ENCODE measurements around the gene SEPTIN1.

SEPTIN1 gene

DNA sequence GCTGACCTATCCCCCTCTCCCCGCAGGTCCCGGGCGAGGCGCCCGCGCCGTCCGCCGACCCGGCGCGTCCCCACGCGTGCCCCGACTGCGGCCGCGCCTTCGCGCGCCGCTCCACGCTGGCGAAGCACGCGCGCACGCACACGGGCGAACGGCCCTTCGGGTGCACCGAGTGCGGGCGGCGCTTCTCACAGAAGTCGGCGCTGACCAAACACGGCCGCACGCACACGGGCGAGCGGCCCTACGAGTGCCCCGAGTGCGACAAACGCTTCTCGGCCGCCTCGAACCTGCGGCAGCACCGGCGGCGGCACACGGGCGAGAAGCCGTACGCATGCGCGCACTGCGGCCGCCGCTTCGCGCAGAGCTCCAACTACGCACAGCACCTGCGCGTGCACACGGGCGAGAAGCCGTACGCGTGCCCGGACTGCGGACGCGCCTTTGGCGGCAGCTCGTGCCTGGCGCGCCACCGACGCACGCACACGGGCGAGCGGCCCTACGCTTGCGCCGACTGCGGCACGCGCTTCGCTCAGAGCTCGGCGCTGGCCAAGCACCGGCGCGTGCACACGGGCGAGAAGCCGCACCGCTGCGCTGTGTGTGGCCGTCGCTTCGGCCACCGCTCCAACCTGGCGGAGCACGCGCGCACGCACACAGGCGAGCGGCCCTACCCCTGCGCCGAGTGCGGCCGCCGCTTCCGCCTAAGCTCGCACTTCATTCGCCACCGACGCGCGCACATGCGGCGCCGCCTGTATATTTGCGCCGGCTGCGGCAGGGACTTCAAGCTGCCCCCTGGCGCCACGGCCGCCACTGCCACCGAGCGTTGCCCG is 35.4 kb upstream of the SEPTIN1 start (continued):
- TF ChIP-seq ZNF792 (tag by site-specific recombination; IDR thresholded peaks at IDR 0.05), result peak; percentile 100
- TF ChIP-seq, protein P1, sequence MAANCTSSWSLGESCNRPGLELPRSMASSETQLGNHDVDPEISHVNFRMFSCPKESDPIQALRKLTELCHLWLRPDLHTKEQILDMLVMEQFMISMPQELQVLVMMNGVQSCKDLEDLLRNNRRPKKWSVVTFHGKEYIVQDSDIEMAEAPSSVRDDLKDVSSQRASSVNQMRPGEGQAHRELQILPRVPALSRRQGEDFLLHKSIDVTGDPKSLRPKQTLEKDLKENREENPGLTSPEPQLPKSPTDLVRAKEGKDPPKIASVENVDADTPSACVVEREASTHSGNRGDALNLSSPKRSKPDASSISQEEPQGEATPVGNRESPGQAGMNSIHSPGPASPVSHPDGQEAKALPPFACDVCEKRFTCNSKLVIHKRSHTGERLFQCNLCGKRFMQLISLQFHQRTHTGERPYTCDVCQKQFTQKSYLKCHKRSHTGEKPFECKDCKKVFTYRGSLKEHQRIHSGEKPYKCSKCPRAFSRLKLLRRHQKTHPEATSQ (tag by site-specific recombination; IDR thresholded peaks at IDR 0.05), result peak; percentile 96
- TF ChIP-seq GLIS1 (tag by site-specific recombination; IDR thresholded peaks at IDR 0.05), result peak; percentile 82
- peak; percentile 14; the same call in 1 of the 2 replicates for TF ChIP-seq KLF10 (tag by site-specific recombination; IDR thresholded peaks at IDR 0.05)
- peak; percentile 91 for TF ChIP-seq ZSCAN30 (tag by site-specific recombination; IDR thresholded peaks at IDR 0.05)
- TF ChIP-seq ZBTB7A (tag by site-specific recombination; IDR thresholded peaks at IDR 0.05; ENCODE audit: low read depth), result no peak
- no peak for TF ChIP-seq SCRT1 (tag by site-specific recombination; IDR thresholded peaks at IDR 0.05; ENCODE audit: borderline replicate concordance)
- TF ChIP-seq, protein P2, sequence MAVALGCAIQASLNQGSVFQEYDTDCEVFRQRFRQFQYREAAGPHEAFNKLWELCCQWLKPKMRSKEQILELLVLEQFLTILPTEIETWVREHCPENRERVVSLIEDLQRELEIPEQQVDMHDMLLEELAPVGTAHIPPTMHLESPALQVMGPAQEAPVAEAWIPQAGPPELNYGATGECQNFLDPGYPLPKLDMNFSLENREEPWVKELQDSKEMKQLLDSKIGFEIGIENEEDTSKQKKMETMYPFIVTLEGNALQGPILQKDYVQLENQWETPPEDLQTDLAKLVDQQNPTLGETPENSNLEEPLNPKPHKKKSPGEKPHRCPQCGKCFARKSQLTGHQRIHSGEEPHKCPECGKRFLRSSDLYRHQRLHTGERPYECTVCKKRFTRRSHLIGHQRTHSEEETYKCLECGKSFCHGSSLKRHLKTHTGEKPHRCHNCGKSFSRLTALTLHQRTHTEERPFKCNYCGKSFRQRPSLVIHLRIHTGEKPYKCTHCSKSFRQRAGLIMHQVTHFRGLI (tag by site-specific recombination; IDR thresholded peaks at IDR 0.05), result peak; percentile 40
- TF ChIP-seq SP7 (tag by site-specific recombination; IDR thresholded peaks at IDR 0.05), result peak; percentile 40; the same call in 1 of the 2 replicates
- TF ChIP-seq ZNF776 (tag by site-specific recombination; IDR thresholded peaks at IDR 0.05; ENCODE audit: borderline replicate concordance), result no peak
- 0 out of 2 replicates have a peak, but pooled peaks have one; percentile 38 for TF ChIP-seq HOXC10 (CRISPR knock-in tag; IDR thresholded peaks at IDR 0.05)
- peak; percentile 92; the same call in 1 of the 2 replicates for TF ChIP-seq ZNF837 (tag by site-specific recombination; IDR thresholded peaks at IDR 0.05)
- peak; percentile 62; the same call in 1 of the 2 replicates for TF ChIP-seq ZNF2 (tag by site-specific recombination; IDR thresholded peaks at IDR 0.05)
- TF ChIP-seq ZNF24 (tag by site-specific recombination; IDR thresholded peaks at IDR 0.05), result peak; percentile 49; the same call in 1 of the 2 replicates
- no peak for TF ChIP-seq ZNF433 (tag by site-specific recombination; IDR thresholded peaks at IDR 0.05; ENCODE audit: low read depth)
- peak; percentile 57 for TF ChIP-seq YY1 (tag by site-specific recombination; IDR thresholded peaks at IDR 0.05)

DNA sequence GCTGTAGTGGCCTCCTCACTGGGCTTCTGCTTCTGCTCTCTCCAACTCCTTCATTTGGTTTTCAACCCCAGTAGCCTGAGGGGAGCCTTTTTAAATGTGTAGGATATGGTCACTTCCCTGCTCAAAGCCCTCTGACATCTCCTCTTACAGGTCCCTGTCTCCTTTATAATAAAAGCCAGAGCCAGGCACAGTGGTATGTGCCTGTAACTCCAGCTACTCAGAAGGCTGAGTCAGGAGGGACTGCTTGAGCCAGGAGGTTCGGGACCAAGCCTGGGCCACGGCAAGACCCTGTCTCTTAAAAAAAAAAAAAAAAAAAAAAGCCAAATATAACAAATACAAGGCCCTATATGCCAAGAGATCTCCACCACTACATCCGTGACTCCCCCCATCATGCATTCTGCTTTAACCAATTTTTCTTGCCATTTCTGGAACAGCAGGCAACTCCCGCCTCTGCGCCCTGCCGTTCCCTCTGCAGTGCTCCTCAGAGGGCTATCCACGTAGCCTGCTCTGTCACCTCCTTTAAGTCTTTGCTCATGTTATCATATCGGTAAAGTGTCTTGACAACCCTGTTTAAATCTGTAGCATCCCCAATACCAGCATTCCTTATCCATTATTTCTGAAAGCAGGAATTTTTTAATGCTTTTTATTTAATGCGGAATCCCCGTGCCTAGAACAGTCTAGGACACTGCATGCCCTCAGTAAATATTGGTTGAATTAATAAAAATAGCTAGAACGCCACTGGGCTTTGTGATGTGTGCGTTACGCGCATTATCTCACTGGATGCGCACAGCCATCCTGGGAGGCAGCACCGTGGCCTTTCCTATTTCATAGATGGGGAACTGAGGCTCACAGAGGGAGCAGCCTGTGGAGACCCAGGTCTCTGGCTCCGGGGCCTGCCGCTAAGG is 34.5 kb upstream of the SEPTIN1 start:
- TF ChIP-seq, protein P3, sequence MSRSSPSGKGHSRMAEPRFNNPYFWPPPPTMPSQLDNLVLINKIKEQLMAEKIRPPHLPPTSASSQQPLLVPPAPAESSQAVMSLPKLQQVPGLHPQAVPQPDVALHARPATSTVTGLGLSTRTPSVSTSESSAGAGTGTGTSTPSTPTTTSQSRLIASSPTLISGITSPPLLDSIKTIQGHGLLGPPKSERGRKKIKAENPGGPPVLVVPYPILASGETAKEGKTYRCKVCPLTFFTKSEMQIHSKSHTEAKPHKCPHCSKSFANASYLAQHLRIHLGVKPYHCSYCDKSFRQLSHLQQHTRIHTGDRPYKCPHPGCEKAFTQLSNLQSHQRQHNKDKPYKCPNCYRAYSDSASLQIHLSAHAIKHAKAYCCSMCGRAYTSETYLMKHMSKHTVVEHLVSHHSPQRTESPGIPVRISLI (tag by site-specific recombination; IDR thresholded peaks at IDR 0.05), result 0 out of 2 replicates have a peak, but pooled peaks have one; percentile 50
- TF ChIP-seq MYNN (tag by site-specific recombination; IDR thresholded peaks at IDR 0.05; ENCODE audit: borderline replicate concordance), result peak; percentile 69; the same call in 1 of the 2 replicates
- TF ChIP-seq ZNF341 (tag by site-specific recombination; IDR thresholded peaks at IDR 0.05; ENCODE audit: low read depth), result peak; percentile 66
- TF ChIP-seq ZIC2 (tag by site-specific recombination; IDR thresholded peaks at IDR 0.05), result no peak
- TF ChIP-seq ZNF791 (tag by site-specific recombination; IDR thresholded peaks at IDR 0.05), result no peak
- peak; percentile 51; the same call in 1 of the 2 replicates for TF ChIP-seq ZNF600 (tag by site-specific recombination; IDR thresholded peaks at IDR 0.05)
- no peak for TF ChIP-seq ZNF10 (tag by site-specific recombination; IDR thresholded peaks at IDR 0.05)
- Histone ChIP-seq H3K4me3 (ENCODE audit: low read depth, low read length) (no peak overlapping the region), H3K27ac (ENCODE audit: extremely low read depth, low read depth, low read length) (peak overlapping the region; percentile 85; the same call in 1 of the 2 replicates), H3K4me1 (ENCODE audit: control insufficient read depth, insufficient read depth, low read length) (peaks cover 12% of the 10 kb centered on the region), H3K9me3 (ENCODE audit: control insufficient read depth, insufficient read depth, low read depth, low read length) (no peaks in the 10 kb centered on the region), H3K36me3 (ENCODE audit: control insufficient read depth in 2 of 2, insufficient read depth in 1 of 2, low read length in 2 of 2) (peaks cover 42 to 84% of the 10 kb centered on the region in 2 experiments; a peak in 2 of 3 replicates)
- POLR2A ChIA-PET, result interaction anchor here (0.6 to 2.8 kb wide), 27 partner anchors 9 to 351 kb away, joined by 3 to 64 read pairs (median 7); partner anchors contain the start of genes ALDOA, CD2BP2, DCTPP1 and FBRS
- CTCF ChIA-PET, result interaction anchor here (0.6 to 2.5 kb wide), 9 partner anchors 7 to 427 kb away, joined by 3 to 15 read pairs (median 5); partner anchors contain the start of genes DCTPP1 and ZNF48

All from HEK293 (cell line).